ENCODE data around the gene SLC2A13.

The SLC2A13 gene

DNA sequence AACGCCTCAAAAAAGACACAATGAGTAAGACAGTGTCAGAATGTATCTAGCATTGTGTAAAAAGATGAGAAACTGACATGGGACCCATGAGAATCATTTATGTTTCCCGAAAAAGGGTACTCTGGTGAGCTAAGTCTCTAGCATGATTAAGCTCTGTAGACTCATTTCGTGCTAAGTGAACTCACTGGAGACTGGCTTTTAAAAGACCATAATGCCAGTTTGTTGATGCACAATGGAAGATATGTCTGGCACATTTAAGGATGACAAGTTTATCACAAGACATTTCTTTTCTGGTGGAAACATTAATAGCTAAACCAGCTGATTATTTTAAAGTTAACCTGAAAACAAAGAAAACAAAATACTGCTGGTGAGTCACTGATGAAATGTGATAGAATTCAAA is 233.5 kb downstream of the SLC2A13 start:
- Histone ChIP-seq H3K27me3 (ENCODE audit: low read length) (no peaks in the 10 kb centered on the region), H3K9me3 (ENCODE audit: insufficient read depth, low read length) (no peaks in the 10 kb centered on the region), H3K79me2 (ENCODE audit: insufficient read depth, low read length) (no peaks in the 10 kb centered on the region), H3K4me2 (ENCODE audit: low read depth, low read length, poor library complexity, severe bottlenecking) (no peak overlapping the region), H3K4me3 (ENCODE audit: insufficient read depth, low read length, poor library complexity, severe bottlenecking) (no peak overlapping the region), H3F3A (ENCODE audit: insufficient read depth) (no peaks in the 10 kb centered on the region), H3K9me2 (replicated peaks; ENCODE audit: insufficient read depth, low read length) (no peaks in the 10 kb centered on the region), H4K20me1 (ENCODE audit: low read depth, low read length) (no peaks in the 10 kb centered on the region), H2AFZ (ENCODE audit: low read depth, low read length, severe bottlenecking) (no peak overlapping the region), H3K36me3 (ENCODE audit: low read length) (no peaks in the 10 kb centered on the region), H3K27ac (ENCODE audit: low read depth, low read length) (no peak overlapping the region), H3K9ac (ENCODE audit: low read length) (no peak overlapping the region)
- TF ChIP-seq EZH2phosphoT487 (conservative IDR thresholded peaks at IDR 0.05; ENCODE audit: low read length), result no peak
- TF ChIP-seq, protein P1, sequence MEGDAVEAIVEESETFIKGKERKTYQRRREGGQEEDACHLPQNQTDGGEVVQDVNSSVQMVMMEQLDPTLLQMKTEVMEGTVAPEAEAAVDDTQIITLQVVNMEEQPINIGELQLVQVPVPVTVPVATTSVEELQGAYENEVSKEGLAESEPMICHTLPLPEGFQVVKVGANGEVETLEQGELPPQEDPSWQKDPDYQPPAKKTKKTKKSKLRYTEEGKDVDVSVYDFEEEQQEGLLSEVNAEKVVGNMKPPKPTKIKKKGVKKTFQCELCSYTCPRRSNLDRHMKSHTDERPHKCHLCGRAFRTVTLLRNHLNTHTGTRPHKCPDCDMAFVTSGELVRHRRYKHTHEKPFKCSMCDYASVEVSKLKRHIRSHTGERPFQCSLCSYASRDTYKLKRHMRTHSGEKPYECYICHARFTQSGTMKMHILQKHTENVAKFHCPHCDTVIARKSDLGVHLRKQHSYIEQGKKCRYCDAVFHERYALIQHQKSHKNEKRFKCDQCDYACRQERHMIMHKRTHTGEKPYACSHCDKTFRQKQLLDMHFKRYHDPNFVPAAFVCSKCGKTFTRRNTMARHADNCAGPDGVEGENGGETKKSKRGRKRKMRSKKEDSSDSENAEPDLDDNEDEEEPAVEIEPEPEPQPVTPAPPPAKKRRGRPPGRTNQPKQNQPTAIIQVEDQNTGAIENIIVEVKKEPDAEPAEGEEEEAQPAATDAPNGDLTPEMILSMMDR (IDR thresholded peaks at IDR 0.05; ENCODE audit: insufficient read depth, low read length, poor library complexity, severe bottlenecking), result no peak

DNA sequence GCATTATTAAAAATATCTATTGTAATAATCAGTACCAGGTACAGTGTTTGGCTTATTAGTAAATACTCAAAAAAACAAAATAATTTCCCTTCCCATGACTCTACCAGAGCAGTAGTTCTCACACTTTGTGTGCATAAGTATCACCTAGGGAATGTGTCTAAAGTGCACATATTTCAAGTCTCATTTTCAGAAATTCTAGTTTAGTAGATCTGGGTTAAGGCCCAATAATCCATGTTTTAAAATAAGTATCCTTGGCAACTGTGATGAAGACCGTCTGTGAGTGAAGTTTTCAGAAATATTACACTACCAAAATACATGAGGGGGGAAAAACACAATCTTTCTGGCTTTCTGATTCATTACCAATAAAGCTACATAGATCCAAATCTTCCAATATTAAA is 237.6 kb downstream of the SLC2A13 start:
- Histone ChIP-seq H3K9me2 (replicated peaks; ENCODE audit: insufficient read depth, low read length) (no peaks in the 10 kb centered on the region), H3K4me3 (ENCODE audit: insufficient read depth, low read length, poor library complexity, severe bottlenecking) (no peak overlapping the region), H3K27me3 (ENCODE audit: low read length) (no peaks in the 10 kb centered on the region), H3K9me3 (ENCODE audit: insufficient read depth, low read length) (no peaks in the 10 kb centered on the region), H2AFZ (ENCODE audit: low read depth, low read length, severe bottlenecking) (no peak overlapping the region), H3K79me2 (ENCODE audit: insufficient read depth, low read length) (no peaks in the 10 kb centered on the region), H4K20me1 (ENCODE audit: low read depth, low read length) (no peaks in the 10 kb centered on the region), H3F3A (ENCODE audit: insufficient read depth) (no peaks in the 10 kb centered on the region), H3K4me2 (ENCODE audit: low read depth, low read length, poor library complexity, severe bottlenecking) (no peak overlapping the region), H3K36me3 (ENCODE audit: low read length) (no peaks in the 10 kb centered on the region), H3K9ac (ENCODE audit: low read length) (no peak overlapping the region), H3K27ac (ENCODE audit: low read depth, low read length) (no peak overlapping the region)
- TF ChIP-seq, protein P1 (IDR thresholded peaks at IDR 0.05; ENCODE audit: insufficient read depth, low read length, poor library complexity, severe bottlenecking), result no peak
- TF ChIP-seq EZH2phosphoT487 (conservative IDR thresholded peaks at IDR 0.05; ENCODE audit: low read length), result no peak

DNA sequence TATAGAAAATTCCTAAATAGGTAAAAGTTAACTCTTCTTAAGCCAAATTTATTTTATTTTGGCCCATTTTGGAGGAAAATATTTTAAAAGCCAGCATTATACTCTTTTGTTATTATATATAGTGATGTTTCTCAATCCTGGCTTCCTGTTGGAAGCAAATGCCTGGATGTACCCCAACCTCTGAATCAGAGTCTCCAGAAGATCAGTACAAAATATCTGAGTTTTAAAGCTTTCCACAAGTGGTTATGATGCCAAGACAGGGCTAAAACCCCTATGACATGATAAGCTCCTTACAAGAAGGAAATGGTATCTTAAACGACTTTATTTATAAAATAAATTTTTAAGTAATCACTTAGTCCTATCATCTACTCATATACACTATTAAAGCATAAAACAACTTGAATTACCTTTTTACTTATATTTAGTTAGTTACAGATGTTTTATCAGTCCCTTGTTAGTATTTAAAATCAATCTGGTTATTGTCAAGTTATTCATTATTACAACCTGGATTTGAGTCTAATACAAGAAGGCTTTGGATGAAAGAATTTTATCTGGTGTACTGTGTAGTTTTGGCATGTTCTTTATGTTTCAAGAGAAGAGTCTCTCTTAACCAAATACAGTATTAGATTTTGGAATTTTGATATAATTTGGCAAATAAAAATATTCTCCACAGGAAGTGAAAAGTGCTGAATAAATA is 238.1 kb downstream of the SLC2A13 start:
- Histone ChIP-seq H3F3A (ENCODE audit: insufficient read depth) (no peaks in the 10 kb centered on the region), H3K4me3 (ENCODE audit: insufficient read depth, low read length, poor library complexity, severe bottlenecking) (no peak overlapping the region), H2AFZ (ENCODE audit: low read depth, low read length, severe bottlenecking) (no peak overlapping the region), H3K9me2 (replicated peaks; ENCODE audit: insufficient read depth, low read length) (no peaks in the 10 kb centered on the region), H3K9ac (ENCODE audit: low read length) (no peak overlapping the region), H3K4me2 (ENCODE audit: low read depth, low read length, poor library complexity, severe bottlenecking) (no peak overlapping the region), H3K36me3 (ENCODE audit: low read length) (no peaks in the 10 kb centered on the region), H3K79me2 (ENCODE audit: insufficient read depth, low read length) (no peaks in the 10 kb centered on the region), H4K20me1 (ENCODE audit: low read depth, low read length) (no peaks in the 10 kb centered on the region), H3K27ac (ENCODE audit: low read depth, low read length) (no peak overlapping the region), H3K9me3 (ENCODE audit: insufficient read depth, low read length) (no peaks in the 10 kb centered on the region), H3K27me3 (ENCODE audit: low read length) (no peaks in the 10 kb centered on the region)
- TF ChIP-seq, protein P1 (IDR thresholded peaks at IDR 0.05; ENCODE audit: insufficient read depth, low read length, poor library complexity, severe bottlenecking), result no peak
- TF ChIP-seq EZH2phosphoT487 (conservative IDR thresholded peaks at IDR 0.05; ENCODE audit: low read length), result no peak
